ENCODE results near the gene RNF213.

Gene RNF213

GRCh38 chr17:80414508-80414802 is 153.8 kb downstream of the RNF213 start:
- peak overlapping the region; percentile 67 for H3K4me3 ChIP-seq (ENCODE audit: low read depth, low read length, poor library complexity, severe bottlenecking)
- peaks cover 13% of the 10 kb centered on the region for H3K4me1 ChIP-seq (ENCODE audit: insufficient read depth, low read length, severe bottlenecking)
- H3K36me3 ChIP-seq (ENCODE audit: insufficient read depth, low read length): no peaks in the 10 kb centered on the region
- H3K9me2 ChIP-seq (ENCODE audit: low read depth, low read length): no peaks in the 10 kb centered on the region
- H2AFZ ChIP-seq (ENCODE audit: low read length): no peak overlapping the region
- TF ChIP-seq EZH2 (IDR thresholded peaks at IDR 0.05; ENCODE audit: borderline replicate concordance, low read length) (no peak), CTCF (IDR thresholded peaks at IDR 0.05; ENCODE audit: low read length) (peak; percentile 15; the same call in 1 of the 2 replicates)
- no peak overlapping the region for H3K27ac ChIP-seq (ENCODE audit: low read depth, low read length, poor library complexity, severe bottlenecking)
- no peaks in the 10 kb centered on the region for H4K20me1 ChIP-seq (ENCODE audit: insufficient read depth, low read length)
- H3K79me2 ChIP-seq (ENCODE audit: insufficient read depth, low read length): no peaks in the 10 kb centered on the region
- H3K9me3 ChIP-seq (ENCODE audit: low read length): no peaks in the 10 kb centered on the region
- H3F3A ChIP-seq (ENCODE audit: insufficient read depth, low read length): no peaks in the 10 kb centered on the region
- peak overlapping the region; percentile 72 for H3K4me2 ChIP-seq (ENCODE audit: low read length)
- peak overlapping the region; percentile 59; the same call in 1 of the 2 replicates for H3K9ac ChIP-seq (ENCODE audit: low read length)
- H3K27me3 ChIP-seq (ENCODE audit: insufficient read depth, low read length): peaks cover 14% of the 10 kb centered on the region; the same call in 1 of the 2 replicates

GRCh38 chr17:80414803-80415625 is 154.4 kb downstream of the RNF213 start, which contains the start of gene ENDOV:
ENDOV (plus strand) TSS chr17:80415167; CDS start chr17:80415195, 28 bp downstream.
- Histone ChIP-seq H3K27ac (ENCODE audit: low read depth, low read length, poor library complexity, severe bottlenecking) (no peak within 1 kb of the TSS), H3F3A (ENCODE audit: insufficient read depth, low read length) (no peaks in the 10 kb centered on the region), H3K9me2 (ENCODE audit: low read depth, low read length) (no peaks in the 10 kb centered on the region)

GRCh38 chr17:80415626-80416137 is 155.0 kb downstream of the RNF213 start:
- TF ChIP-seq EZH2 (IDR thresholded peaks at IDR 0.05; ENCODE audit: borderline replicate concordance, low read length) (no peak), CTCF (IDR thresholded peaks at IDR 0.05; ENCODE audit: low read length) (no peak)
- H3K27me3 ChIP-seq (ENCODE audit: insufficient read depth, low read length): peaks cover 14% of the 10 kb centered on the region; the same call in 1 of the 2 replicates
- peak overlapping the region; percentile 67 for H3K4me3 ChIP-seq (ENCODE audit: low read depth, low read length, poor library complexity, severe bottlenecking)
- H3K27ac ChIP-seq (ENCODE audit: low read depth, low read length, poor library complexity, severe bottlenecking): no peak overlapping the region
- H3K9me2 ChIP-seq (ENCODE audit: low read depth, low read length): no peaks in the 10 kb centered on the region
- no peaks in the 10 kb centered on the region for H3K36me3 ChIP-seq (ENCODE audit: insufficient read depth, low read length)
- H4K20me1 ChIP-seq (ENCODE audit: insufficient read depth, low read length): no peaks in the 10 kb centered on the region
- H3F3A ChIP-seq (ENCODE audit: insufficient read depth, low read length): no peaks in the 10 kb centered on the region
- H3K4me1 ChIP-seq (ENCODE audit: insufficient read depth, low read length, severe bottlenecking): peaks cover 13% of the 10 kb centered on the region
- H3K9me3 ChIP-seq (ENCODE audit: low read length): no peaks in the 10 kb centered on the region
- H3K79me2 ChIP-seq (ENCODE audit: insufficient read depth, low read length): no peaks in the 10 kb centered on the region
- peak overlapping the region; percentile 59 for H3K9ac ChIP-seq (ENCODE audit: low read length)
- H2AFZ ChIP-seq (ENCODE audit: low read length): no peak overlapping the region
- peak overlapping the region; percentile 72 for H3K4me2 ChIP-seq (ENCODE audit: low read length)

More at GRCh38 chr17:80414803-80415625, 154.4 kb downstream of the RNF213 start, which contains the start of gene ENDOV:
- no peaks in the 10 kb centered on the region for H3K79me2 ChIP-seq (ENCODE audit: insufficient read depth, low read length)
- H3K27me3 ChIP-seq (ENCODE audit: insufficient read depth, low read length): peaks cover 14% of the 10 kb centered on the region; the same call in 1 of the 2 replicates
- H2AFZ ChIP-seq (ENCODE audit: low read length): no peak within 1 kb of the TSS
- H3K4me3 ChIP-seq (ENCODE audit: low read depth, low read length, poor library complexity, severe bottlenecking): peak within 1 kb of the TSS; percentile 67
- peak within 1 kb of the TSS; percentile 59 for H3K9ac ChIP-seq (ENCODE audit: low read length)
- peaks cover 13% of the 10 kb centered on the region for H3K4me1 ChIP-seq (ENCODE audit: insufficient read depth, low read length, severe bottlenecking)
- H3K4me2 ChIP-seq (ENCODE audit: low read length): peak within 1 kb of the TSS; percentile 72
- H3K9me3 ChIP-seq (ENCODE audit: low read length): no peaks in the 10 kb centered on the region
- TF ChIP-seq CTCF (IDR thresholded peaks at IDR 0.05; ENCODE audit: low read length) (no peak), EZH2 (IDR thresholded peaks at IDR 0.05; ENCODE audit: borderline replicate concordance, low read length) (no peak)
- no peaks in the 10 kb centered on the region for H3K36me3 ChIP-seq (ENCODE audit: insufficient read depth, low read length)
- no peaks in the 10 kb centered on the region for H4K20me1 ChIP-seq (ENCODE audit: insufficient read depth, low read length)
